ENCODE results near the gene NBEAL2.

NBEAL2 gene

DNA sequence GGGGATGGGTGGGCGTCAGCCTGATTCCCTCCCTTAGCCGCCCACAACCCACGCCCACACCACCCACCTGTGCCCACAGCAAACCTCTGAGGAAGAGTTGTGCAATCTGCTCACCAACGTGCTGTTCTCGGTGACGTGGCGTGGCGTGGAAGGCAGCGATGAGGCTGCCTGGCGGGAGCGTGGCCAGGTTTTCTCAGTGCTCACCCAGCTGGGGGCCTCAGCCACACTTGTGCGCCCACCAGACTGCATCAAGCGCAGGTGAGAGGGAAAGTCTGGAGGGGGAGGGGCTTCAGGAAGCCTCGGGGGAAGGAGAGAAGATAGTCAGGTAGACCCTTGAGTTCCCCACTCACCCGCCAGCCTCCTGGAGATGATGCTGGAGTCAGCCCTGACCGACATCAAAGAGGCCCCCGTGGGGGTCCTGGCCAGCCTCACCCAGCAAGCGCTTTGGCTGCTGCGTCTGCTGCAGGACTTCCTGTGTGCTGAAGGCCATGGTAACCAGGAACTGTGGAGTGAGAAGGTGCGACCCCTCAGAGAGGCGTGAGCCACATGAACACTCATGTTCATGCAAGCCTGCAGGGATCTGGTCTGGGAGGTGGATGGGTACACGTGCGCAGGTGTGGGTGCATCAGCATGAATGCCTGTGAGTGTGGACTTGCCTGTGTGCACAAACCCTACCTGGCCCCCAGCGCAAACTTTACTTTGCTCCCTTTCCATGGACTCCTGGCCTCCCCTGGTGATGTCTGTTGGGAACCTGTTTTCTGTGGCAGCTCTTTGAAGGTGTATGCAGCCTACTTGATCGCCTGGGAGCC lies 21.7 kb downstream of the NBEAL2 start:
- no peak for DNase-seq (ENCODE audit: low read depth, low spot score)

- DNase-seq (ENCODE audit: low read depth, low spot score) = no peak
Measured at GRCh38 chr3:47001731-47002170, 22.3 kb downstream of the NBEAL2 start.

- no peak for DNase-seq (ENCODE audit: low read depth, low spot score)
Measured at GRCh38 chr3:47002171-47003055, 22.9 kb downstream of the NBEAL2 start.

DNA sequence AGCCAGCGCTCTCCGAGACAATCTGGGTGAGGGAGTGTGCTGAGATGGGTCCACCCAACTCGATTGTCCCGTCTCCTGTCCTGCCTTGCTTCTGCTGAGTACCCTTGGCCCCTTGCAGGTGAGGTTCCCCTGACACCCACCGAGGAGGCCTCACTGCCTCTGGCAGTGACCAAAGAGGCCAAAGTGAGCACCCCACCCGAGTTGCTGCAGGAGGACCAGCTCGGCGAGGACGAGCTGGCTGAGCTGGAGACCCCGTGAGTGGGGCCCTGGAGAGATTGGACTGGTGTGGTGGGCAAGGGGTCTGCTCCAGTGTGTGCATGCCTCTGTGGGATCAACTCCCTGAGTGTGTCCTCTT lies 23.6 kb downstream of the NBEAL2 start:
- DNase-seq (ENCODE audit: low read depth, low spot score) = no peak

- DNase-seq (ENCODE audit: low read depth, low spot score) = no peak
Measured at GRCh38 chr3:47003461-47004368, 24.2 kb downstream of the NBEAL2 start.

DNA sequence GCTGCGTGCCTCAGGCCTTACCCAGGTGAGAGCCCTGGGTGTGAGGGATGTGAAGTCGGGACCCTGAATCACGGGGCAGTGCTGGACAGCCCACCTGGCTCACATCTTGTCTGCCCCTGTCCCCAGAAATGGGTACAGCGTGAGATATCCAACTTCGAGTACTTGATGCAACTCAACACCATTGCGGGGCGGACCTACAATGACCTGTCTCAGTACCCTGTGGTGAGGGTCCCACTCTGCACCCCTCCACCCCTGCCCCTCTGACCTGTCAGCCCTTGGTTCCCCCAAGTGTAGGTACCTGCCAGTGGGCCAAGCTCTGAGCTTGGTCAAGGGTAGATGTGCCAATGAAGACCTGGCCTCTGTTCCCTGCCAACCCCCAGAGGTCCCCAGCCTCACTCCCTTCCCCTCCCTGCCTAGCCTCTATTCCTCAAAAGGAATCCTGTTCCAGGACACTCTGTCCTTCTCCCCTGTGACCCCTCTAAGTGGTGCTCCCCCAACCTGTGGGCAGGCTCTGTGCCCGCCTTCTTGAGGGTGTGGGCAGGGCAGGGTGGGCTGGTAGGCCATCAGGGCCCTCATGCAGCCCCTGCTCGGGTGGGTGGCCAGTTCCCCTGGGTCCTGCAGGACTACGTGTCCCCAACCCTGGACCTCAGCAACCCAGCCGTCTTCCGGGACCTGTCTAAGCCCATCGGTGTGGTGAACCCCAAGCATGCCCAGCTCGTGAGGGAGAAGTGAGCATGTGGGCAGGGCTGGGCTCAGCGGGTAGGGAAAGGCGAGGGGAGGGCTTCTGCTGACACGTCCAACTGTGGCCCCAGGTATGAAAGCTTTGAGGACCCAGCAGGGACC lies 25.1 kb downstream of the NBEAL2 start:
- DNase-seq (ENCODE audit: low read depth, low spot score) = no peak

DNA sequence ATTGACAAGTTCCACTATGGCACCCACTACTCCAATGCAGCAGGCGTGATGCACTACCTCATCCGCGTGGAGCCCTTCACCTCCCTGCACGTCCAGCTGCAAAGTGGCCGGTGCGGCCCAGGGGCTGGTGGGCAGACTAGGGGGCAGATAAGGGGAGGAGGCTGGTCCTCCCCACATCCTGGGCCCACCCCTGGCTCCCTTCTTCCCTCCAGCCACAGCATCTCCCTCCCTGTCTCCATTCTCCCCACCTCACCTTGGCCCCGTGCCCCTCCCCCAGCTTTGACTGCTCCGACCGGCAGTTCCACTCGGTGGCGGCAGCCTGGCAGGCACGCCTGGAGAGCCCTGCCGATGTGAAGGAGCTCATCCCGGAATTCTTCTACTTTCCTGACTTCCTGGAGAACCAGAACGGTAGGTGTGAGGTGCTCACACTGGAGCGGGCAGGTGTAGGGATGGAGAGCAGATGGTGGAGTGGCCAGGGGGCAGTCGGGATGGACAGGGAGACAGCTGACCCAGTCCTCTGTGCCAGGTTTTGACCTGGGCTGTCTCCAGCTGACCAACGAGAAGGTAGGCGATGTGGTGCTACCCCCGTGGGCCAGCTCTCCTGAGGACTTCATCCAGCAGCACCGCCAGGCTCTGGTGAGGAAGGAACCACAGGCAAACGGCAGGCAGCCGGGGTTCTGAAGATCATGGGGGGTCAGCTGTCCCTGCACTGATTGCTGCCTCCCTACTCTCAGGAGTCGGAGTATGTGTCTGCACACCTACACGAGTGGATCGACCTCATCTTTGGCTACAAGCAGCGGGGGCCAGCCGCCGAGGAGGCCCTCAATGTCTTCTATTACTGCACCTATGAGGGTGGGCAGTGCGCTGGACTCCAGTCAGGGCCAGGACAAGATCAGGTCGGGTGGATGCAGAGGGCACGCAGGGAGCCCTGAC lies 26.0 kb downstream of the NBEAL2 start:
- no peak for DNase-seq (ENCODE audit: low read depth, low spot score)

- no peak for DNase-seq (ENCODE audit: low read depth, low spot score)
Measured at GRCh38 chr3:47006145-47006651, 26.7 kb downstream of the NBEAL2 start.

DNA sequence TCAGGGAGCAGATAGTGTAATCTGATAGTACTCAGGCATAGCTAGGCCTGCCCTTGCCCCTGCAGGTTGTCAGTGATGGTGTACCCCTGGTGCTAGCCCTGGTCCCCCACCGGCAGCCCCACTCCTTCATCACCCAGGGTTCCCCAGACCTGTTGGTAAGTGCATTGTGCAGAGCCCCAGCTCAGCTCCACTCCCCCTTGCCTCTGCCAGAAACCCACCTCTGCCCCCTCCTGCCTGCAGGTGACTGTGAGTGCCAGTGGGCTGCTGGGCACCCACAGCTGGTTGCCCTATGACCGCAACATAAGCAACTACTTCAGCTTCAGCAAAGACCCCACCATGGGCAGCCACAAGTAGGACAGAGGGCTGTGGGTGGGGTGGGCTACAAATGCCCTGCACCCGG lies 27.5 kb downstream of the NBEAL2 start:
- DNase-seq (ENCODE audit: low read depth, low spot score) = no peak

GRCh38 chr3:47007482-47008233 lies 28.2 kb downstream of the NBEAL2 start:
- no peak for DNase-seq (ENCODE audit: low read depth, low spot score)

- DNase-seq (ENCODE audit: low read depth, low spot score) = no peak
Measured at GRCh38 chr3:47008234-47008796, 28.8 kb downstream of the NBEAL2 start.

DNA sequence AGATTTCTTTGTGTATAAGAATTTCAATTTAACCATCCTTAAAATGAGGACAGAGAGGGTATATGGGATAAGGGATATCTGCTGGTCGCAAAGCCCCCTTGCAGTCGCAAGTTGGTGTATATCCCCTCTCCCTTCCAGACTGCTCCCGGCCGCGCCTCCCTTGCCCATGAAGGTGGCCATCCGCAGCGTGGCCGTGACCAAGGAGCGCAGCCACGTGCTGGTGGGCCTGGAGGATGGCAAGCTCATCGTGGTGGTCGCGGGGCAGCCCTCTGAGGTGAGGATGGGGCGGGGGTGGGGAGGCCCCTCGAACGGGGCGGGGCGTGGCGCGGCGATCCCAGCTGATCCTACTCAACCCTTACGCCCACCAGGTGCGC lies 29.4 kb downstream of the NBEAL2 start:
- no peak for DNase-seq (ENCODE audit: low read depth, low spot score)

DNA sequence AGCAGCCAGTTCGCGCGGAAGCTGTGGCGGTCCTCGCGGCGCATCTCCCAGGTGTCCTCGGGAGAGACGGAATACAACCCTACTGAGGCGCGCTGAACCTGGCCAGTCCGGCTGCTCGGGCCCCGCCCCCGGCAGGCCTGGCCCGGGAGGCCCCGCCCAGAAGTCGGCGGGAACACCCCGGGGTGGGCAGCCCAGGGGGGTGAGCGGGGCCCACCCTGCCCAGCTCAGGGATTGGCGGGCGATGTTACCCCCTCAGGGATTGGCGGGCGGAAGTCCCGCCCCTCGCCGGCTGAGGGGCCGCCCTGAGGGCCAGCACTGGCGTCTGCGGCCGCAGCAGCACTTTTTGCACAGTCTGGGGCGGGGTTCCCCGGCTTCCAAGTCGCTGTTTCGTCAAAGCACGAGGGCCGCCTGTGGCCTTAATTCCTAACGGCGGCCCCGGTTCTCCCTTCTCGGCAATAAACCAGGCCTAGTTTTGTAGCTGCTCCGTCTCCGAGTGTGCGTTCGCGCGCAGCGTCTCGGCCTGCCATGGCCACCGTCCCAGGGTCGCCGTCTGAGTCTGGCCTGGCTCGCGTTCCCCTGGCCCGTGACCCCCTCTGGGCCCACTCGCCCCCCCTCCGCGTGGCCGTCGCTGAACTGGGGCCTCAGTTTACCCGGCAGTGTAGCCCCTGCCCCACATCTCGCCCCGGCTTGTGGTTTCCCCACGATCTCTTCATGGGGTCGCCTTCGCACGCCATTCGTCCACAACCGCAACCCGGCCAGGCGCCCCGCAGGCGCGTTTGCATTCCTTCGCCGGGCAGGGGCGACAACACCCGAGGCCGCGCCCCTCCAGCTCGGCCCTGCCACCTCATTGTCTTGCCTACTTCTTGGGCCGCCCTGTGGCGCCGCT lies 30.0 kb downstream of the NBEAL2 start:
- no peak for DNase-seq (ENCODE audit: low read depth, low spot score)

- DNase-seq (ENCODE audit: low read depth, low spot score) = no peak
Measured at GRCh38 chr3:47010111-47010712, 30.7 kb downstream of the NBEAL2 start.

- DNase-seq (ENCODE audit: low read depth, low spot score) = no peak
Measured at GRCh38 chr3:47010910-47011309, 31.4 kb downstream of the NBEAL2 start.

DNA sequence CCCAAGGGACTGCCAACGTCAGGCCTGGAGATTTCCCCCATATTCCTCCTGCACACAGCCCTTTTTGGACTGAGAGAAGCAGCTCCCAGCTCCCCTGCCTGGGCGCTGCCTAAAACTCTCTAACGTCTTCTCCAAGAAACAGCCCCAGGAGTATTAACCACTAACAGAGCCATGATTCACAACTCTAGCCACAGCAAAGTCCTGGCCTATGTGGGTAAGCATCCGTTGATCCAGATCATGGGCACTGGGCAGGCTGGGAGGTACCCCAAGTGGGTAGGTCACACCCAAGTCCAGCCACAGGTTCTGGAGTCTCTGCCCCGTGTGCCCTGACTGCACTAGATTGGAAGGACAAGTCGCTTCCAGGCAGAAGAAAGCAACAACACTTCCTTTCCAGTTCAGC lies 31.9 kb downstream of the NBEAL2 start:
- DNase-seq (ENCODE audit: low read depth, low spot score) = no peak

Data from iPS DF 19.7 (cell line).